Renal pelvis (tissue), 4 donors: ENCODE results near the gene MTF2. TPM values are rescaled to one million over a fixed set of nuclear protein-coding genes. Genes with fewer than 3 reads are reported as not detected.

Experiments used
- DNase-seq: peaks from one replicate; pipeline ENCODE4 v3.0.0-alpha.2; 2013
- polyA plus RNA-seq, 3 donors: library from polyadenylated mRNA; unstranded; fragments of 120-200 nt; gene quantifications; one replicate each; pipeline ENCODE4 v1.2.1, GENCODE V29; 2013; ENCODE audit not compliant: insufficient read length in 3 of 3

Gene MTF2
- polyA plus RNA-seq, 3 donors: 41.8 to 68.6 (median 60.8) TPM

DNA sequence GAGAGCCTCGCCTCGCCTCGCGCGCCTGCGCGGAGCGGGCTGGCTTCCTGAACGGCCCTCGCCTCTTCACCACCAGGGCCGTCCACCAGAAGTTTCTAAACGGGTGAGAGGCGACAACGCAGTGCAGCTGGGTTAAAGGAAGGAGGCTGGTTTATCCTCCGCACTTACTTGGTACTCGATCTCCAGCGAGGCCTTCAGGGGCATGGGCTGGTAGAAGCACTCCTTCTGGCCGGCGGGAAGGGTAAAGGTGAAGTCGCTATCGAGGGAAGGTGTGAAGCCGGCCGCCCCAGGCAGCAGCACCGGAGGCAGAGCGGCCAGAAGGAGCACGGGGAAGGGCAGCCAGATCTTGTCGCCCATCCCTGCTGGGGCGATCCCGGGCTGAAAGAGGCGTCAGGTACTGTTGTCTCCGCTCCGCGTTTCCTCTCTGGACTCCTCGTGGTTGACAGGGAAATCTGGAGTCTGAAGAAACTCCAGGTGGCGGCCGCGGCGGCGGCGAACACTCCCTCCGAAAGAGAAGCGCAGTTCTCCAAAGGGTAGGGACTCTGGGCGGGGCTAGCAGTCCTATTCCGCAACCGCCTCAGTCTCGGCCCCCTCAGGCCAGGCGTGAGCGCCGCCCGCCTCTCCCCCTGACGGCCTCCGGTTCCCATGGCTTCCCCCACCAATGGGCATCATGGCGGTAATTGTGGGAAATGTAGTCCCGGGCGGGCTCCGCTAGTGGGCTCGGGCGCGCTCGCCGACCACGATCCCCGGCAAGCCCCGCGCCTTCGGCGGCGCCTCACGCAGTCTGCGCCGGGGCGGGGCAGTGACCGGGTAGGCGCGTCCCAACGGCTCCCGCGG lies 101.0 kb downstream of the MTF2 start, which contains the start of gene TMED5:
Gene TMED5 (minus strand): TSS at position 528 of the 837 bp plus-strand sequence. CDS start 171 bp downstream, at position 357.
- peak; percentile 99 for DNase-seq

DNA sequence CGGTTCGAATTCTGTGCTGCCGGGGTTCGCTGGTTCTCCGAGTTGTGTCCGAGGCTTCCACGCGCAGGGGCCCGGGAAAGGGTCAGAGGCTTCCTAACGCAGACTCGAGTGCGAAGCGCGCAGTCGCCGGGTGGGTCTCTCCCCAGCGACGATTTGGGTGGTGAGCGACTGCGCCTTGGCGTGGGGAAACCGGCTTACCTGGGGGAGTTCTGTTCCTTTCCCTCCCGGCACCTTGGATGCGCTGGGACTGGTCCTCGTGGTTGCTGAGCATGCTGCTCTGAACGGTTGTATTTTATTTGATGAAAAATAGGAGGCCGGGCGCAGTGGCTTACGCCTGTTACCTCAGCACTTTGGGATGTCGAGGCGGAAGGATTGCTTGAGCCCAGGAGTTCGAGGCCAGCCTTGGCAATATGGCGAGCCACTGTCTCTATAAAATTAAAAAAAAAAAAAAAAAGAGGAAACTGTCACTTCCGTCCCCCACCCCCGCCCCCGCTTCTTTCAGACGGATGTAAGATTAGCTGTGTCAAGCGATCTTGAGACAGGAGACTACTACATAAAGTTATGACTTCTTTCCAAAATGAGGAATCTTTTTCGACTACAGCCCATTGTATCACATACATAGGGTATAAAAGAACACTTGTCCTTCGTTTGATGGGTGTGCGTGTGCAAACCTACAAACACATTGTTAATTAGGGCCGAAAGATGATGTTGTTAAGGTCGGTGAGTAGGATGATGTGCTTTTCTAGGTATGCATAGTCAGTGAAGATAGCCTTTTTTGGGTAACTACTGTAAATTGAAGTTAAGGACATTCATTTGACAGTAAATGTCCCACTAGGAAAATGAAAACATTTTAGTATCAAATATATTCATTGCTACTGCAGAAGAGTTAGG lies 101.9 kb downstream of the MTF2 start, which contains the start of gene CCDC18:
Gene CCDC18 (plus strand): TSS at position 2 of the 891 bp plus-strand sequence. CDS start 2,638 bp downstream, outside the sequence.
- no peak for DNase-seq

- no peak for DNase-seq
These were observed 107.6 kb downstream of the MTF2 start for GRCh38 chr1:93186667-93187066.

Other genes starting within 250 kb of the MTF2 start
- gene RPL5, start 247.2 kb upstream of the MTF2 start, polyA plus RNA-seq: 1,000 to 10,000 TPM; 2,400 to 2,768 (median 2,439) TPM
- gene DIPK1A, start 117.8 kb upstream of the MTF2 start, polyA plus RNA-seq: 1 to 10 TPM; 6.7 to 8.9 (median 7.7) TPM
- gene TMED5, start 101.1 kb downstream of the MTF2 start, polyA plus RNA-seq: 10 to 100 TPM; 76.7 to 99.9 (median 77.9) TPM
- 10 to 100 TPM in 2 of 3 donors, 1 to 10 TPM in 1; 8.0 to 12.8 (median 10.9) TPM for gene CCDC18, start 101.4 kb downstream of the MTF2 start, polyA plus RNA-seq